ENCODE data around the gene MYRFL.

Gene MYRFL

GRCh38 chr12:69897744-69898143 is 72.7 kb downstream of the MYRFL start:
- DNase-seq (ENCODE audit: low read depth), result no peak

GRCh38 chr12:69898236-69898635 is 73.2 kb downstream of the MYRFL start:
- DNase-seq (ENCODE audit: low read depth), result no peak

GRCh38 chr12:69900720-69901131 is 75.7 kb downstream of the MYRFL start:
- peak; percentile 37 for DNase-seq (ENCODE audit: low read depth)

- no peak for DNase-seq (ENCODE audit: low read depth)
Observed at GRCh38 chr12:69901221-69901905, 76.3 kb downstream of the MYRFL start.

- no peak for DNase-seq (ENCODE audit: low read depth)
Observed at GRCh38 chr12:69903548-69903947, 78.5 kb downstream of the MYRFL start.

- no peak for DNase-seq (ENCODE audit: low read depth)
Observed at GRCh38 chr12:69904777-69905176, 79.8 kb downstream of the MYRFL start.

GRCh38 chr12:69905801-69906200 is 80.8 kb downstream of the MYRFL start:
- no peak for DNase-seq (ENCODE audit: low read depth)

- DNase-seq (ENCODE audit: low read depth), result no peak
Observed at GRCh38 chr12:69906411-69907216, 81.6 kb downstream of the MYRFL start.

- no peak for DNase-seq (ENCODE audit: low read depth)
Observed at GRCh38 chr12:69908203-69908602, 83.2 kb downstream of the MYRFL start.

GRCh38 chr12:69910694-69911093 is 85.7 kb downstream of the MYRFL start:
- no peak for DNase-seq (ENCODE audit: low read depth)

- no peak for DNase-seq (ENCODE audit: low read depth)
Observed at GRCh38 chr12:69913526-69913925, 88.5 kb downstream of the MYRFL start.

- no peak for DNase-seq (ENCODE audit: low read depth)
Observed at GRCh38 chr12:69915964-69916363, 90.9 kb downstream of the MYRFL start.

GRCh38 chr12:69916544-69917235 is 91.7 kb downstream of the MYRFL start:
- no peak for DNase-seq (ENCODE audit: low read depth)

GRCh38 chr12:69918287-69918686 is 93.3 kb downstream of the MYRFL start:
- DNase-seq (ENCODE audit: low read depth), result no peak

GRCh38 chr12:69919495-69919894 is 94.5 kb downstream of the MYRFL start:
- no peak for DNase-seq (ENCODE audit: low read depth)

GRCh38 chr12:69921831-69922230 is 96.8 kb downstream of the MYRFL start:
- no peak for DNase-seq (ENCODE audit: low read depth)

- no peak for DNase-seq (ENCODE audit: low read depth)
Observed at GRCh38 chr12:69922999-69923398, 98.0 kb downstream of the MYRFL start.

- DNase-seq (ENCODE audit: low read depth), result no peak
Observed at GRCh38 chr12:69925291-69925690, 100.3 kb downstream of the MYRFL start.

- no peak for DNase-seq (ENCODE audit: low read depth)
Observed at GRCh38 chr12:69927164-69927563, 102.1 kb downstream of the MYRFL start.

- no peak for DNase-seq (ENCODE audit: low read depth)
Observed at GRCh38 chr12:69929125-69929524, 104.1 kb downstream of the MYRFL start.

- no peak for DNase-seq (ENCODE audit: low read depth)
Observed at GRCh38 chr12:69929531-69929930, 104.5 kb downstream of the MYRFL start.

- no peak for DNase-seq (ENCODE audit: low read depth)
Observed at GRCh38 chr12:69931569-69931968, 106.5 kb downstream of the MYRFL start.

GRCh38 chr12:69932154-69932553 is 107.1 kb downstream of the MYRFL start:
- no peak for DNase-seq (ENCODE audit: low read depth)

All from stimulated activated CD8-positive, alpha-beta memory T cell treated with anti-CD3 and anti-CD28 coated beads, Interleukin-15, amount 100 ng/mL, for 24 hours (primary cell).